Stomach (tissue), 9 donors: ENCODE results near the gene GNPDA2. TPM values are rescaled to one million over a fixed set of nuclear protein-coding genes. Genes with fewer than 3 reads are reported as not detected.

Experiments used
- DNase-seq, 2 donors: peaks; one replicate each; pipeline versions ENCODE4 v3.0.0 to v3.0.0-alpha.2; 2013 to 2019
- H3K27ac ChIP-seq, 5 donors: fragments of 200-600 bp in 4 of 5; sonication (generic) in 4 of 5; one replicate each; pipeline ENCODE4 v1.5.1; 2013 to 2019; ENCODE audit warnings: mild to moderate bottlenecking in 1 of 5, moderate library complexity in 1 of 5
- H3K27me3 ChIP-seq, 3 donors: fragments of 200-600 bp; sonication (generic); one replicate each; pipeline ENCODE4 v1.5.1; 2017 to 2019; ENCODE audit warnings: mixed run types in 1 of 3
- H3K36me3 ChIP-seq, 4 donors: fragments of 200-600 bp; sonication (generic); 1 replicate in 3 of 4; 2 replicates in 1 of 4; pipeline ENCODE4 v1.5.1; 2016 to 2019
- H3K4me1 ChIP-seq, 4 donors: fragments of 200-600 bp; sonication (generic); one replicate each; pipeline ENCODE4 v1.5.1; 2016 to 2019
- H3K4me3 ChIP-seq, 4 donors: fragments of 200-600 bp; sonication (generic) in 3 of 4; one replicate each; pipeline ENCODE4 v1.5.1; 2016 to 2019; ENCODE audit warnings: mild to moderate bottlenecking in 1 of 4
- H3K9me3 ChIP-seq, 4 donors: fragments of 200-600 bp; sonication (generic); one replicate each; pipeline ENCODE4 v1.5.1; 2016 to 2019
- EP300 ChIP-seq: sonication (generic); formaldehyde crosslinking; IDR thresholded peaks from one replicate; pipeline ENCODE4 v1.6.1; 2017; ENCODE audit warnings: antibody characterized with exemption
- POLR2A ChIP-seq, 4 donors: fragments of 450-650 bp; IDR thresholded peaks; one replicate each; pipeline ENCODE4 v1.6.1; 2016; ENCODE audit warnings: antibody characterized with exemption in 4 of 4, control low read depth in 2 of 4, mild to moderate bottlenecking in 1 of 4, moderate library complexity in 1 of 4
- POLR2AphosphoS5 ChIP-seq, 3 donors: sonication (generic); formaldehyde crosslinking; IDR thresholded peaks; one replicate each; pipeline ENCODE4 v1.6.1; 2016; ENCODE audit warnings: antibody characterized with exemption in 3 of 3
- WGBS, 5 donors: extraction: QIAGEN DNeasy Blood & Tissue Kit in 3 of 5; methylation state at CpG; one replicate each; pipeline versions ENCODE4 v1.1.5 to v1.1.7; 2013 to 2018; 5-methylcytosine and 5-hydroxymethylcytosine counted together
- intact Hi-C: fragments of 100-400 bp; cut with DNase I; formaldehyde crosslinking; loops from one replicate; pipeline ENCODE4 v1.15.1; 2023; ENCODE audit warnings: low total_unique reads
- polyA plus RNA-seq, 3 donors: library from polyadenylated mRNA; stranded (reverse); fragments of 200-250 nt; gene quantifications; one replicate each; pipeline ENCODE4 v1.2.3, GENCODE V29; 2013
- total RNA-seq, 5 donors: library from RNA; depleted of rRNA; stranded (reverse); fragments of >200 nt; gene quantifications; one replicate each; pipeline versions ENCODE4 v1.1.0 to v1.2.3, GENCODE V29; 2014 to 2016
- TF ChIP-seq, protein P1 (sequence below), 7 experiments: fragments of 450-650 bp in 4 of 7; fragments of 200-600 bp in 3 of 7; sonication (generic) in 3 of 7; IDR thresholded peaks; one replicate each; pipeline ENCODE4 v1.5.1; 2016 to 2019; ENCODE audit warnings: antibody characterized with exemption in 7 of 7, control low read depth in 2 of 7, mild to moderate bottlenecking in 1 of 7
- donor health status: healthy with polysubstance abuse.
- donor health status: Bipolar disorder and iron deficiency.
- donor health status: healthy.

GNPDA2 gene
- total and polyA plus RNA-seq, 8 donors, result 0.58 to 32.1 (median 11.7) TPM

DNA sequence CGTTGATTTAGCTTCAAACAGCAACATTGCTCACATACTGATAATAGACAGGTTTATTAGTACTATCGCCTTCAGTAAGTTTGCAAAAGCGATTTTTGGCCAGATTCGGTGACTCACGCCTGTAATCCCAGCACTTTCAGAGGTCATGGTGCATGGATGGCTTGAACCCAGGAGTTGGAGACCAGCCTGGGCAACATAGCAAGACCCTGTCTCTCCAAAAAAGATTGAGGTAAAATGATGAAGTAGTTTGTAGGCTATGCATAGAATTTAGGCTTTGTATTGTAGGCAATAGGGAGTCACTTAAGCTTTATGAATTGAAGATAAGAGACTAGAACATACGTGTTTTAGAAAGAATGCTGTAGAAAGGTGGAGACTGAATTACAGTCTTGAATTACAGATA lies 1.1 kb upstream of the GNPDA2 start:
- Histone ChIP-seq H3K4me3 (peak overlapping the region in 1 of 4 donors; percentile 82), H3K27me3 (no peaks in the 10 kb centered on the region), H3K27ac (no peak overlapping the region), H3K9me3 (no peaks in the 10 kb centered on the region), H3K36me3 (no peaks in the 10 kb centered on the region), H3K4me1 (peaks cover 5 to 37% (median 20%) of the 10 kb centered on the region in 4 donors)
- intact Hi-C loops, result no loop called here
- DNase-seq, result no peak
- TF ChIP-seq, protein P1, sequence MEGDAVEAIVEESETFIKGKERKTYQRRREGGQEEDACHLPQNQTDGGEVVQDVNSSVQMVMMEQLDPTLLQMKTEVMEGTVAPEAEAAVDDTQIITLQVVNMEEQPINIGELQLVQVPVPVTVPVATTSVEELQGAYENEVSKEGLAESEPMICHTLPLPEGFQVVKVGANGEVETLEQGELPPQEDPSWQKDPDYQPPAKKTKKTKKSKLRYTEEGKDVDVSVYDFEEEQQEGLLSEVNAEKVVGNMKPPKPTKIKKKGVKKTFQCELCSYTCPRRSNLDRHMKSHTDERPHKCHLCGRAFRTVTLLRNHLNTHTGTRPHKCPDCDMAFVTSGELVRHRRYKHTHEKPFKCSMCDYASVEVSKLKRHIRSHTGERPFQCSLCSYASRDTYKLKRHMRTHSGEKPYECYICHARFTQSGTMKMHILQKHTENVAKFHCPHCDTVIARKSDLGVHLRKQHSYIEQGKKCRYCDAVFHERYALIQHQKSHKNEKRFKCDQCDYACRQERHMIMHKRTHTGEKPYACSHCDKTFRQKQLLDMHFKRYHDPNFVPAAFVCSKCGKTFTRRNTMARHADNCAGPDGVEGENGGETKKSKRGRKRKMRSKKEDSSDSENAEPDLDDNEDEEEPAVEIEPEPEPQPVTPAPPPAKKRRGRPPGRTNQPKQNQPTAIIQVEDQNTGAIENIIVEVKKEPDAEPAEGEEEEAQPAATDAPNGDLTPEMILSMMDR (IDR thresholded peaks at IDR 0.05), result no peak
- TF ChIP-seq EP300 (no peak), POLR2AphosphoS5 (IDR thresholded peaks at IDR 0.05) (no peak), POLR2A (IDR thresholded peaks at IDR 0.05) (no peak)
- 66 to 90% (median 76%) methylated on average over 6 of the region's 6 CpGs for WGBS, 5 donors

DNA sequence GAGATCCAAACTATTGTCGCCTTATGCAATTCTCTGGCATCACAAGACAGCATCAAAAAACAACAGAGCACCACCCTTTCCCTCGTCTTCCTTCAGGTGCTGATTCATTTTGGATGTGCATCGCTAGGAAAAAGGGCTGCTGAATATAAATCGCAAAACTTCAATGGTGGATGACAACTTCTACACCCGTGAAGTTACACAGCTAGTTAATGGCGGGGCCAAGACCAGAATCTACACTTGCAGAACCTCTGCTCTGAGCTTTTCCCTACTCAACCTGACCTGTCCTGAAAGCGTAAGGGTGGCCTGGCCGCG lies 674 bp downstream of the GNPDA2 start:
- Histone ChIP-seq H3K4me3 (peak overlapping the region; percentile 81 to 91 (median 83)), H3K4me1 (peaks cover 5 to 37% (median 22%) of the 10 kb centered on the region in 4 donors), H3K9me3 (no peaks in the 10 kb centered on the region), H3K27ac (peak overlapping the region; percentile 72 to 90 (median 86)), H3K27me3 (no peaks in the 10 kb centered on the region), H3K36me3 (no peaks in the 10 kb centered on the region)
- intact Hi-C loops, result no loop called here
- no peak for TF ChIP-seq POLR2A (IDR thresholded peaks at IDR 0.05)
- TF ChIP-seq, protein P1 (IDR thresholded peaks at IDR 0.05), result no peak
- TF ChIP-seq POLR2AphosphoS5 (IDR thresholded peaks at IDR 0.05), result no peak
- TF ChIP-seq EP300, result no peak
- WGBS, 5 donors, result 0 to 2% (median 2%) methylated on average over 9 of the region's 9 CpGs
- no peak for DNase-seq

DNA sequence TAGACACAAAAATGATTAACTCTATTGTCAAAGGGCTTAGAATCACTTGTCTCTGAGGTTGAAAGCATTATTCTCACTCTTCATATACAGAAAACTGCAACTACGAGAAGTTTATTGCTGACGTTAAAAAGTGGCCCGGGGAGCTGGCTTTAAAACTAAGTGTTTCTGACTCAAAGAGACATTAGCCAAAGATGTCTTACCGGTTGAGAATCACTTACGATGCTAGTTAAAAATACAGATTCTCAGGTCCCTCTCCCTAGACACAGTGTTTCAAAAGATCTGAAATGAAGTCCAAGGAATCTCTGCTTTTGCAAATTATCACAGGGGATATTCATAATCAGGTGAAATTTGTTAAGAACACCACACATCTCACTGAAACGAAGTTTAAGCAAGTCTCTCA lies 1.2 kb downstream of the GNPDA2 start:
- H3K27me3 ChIP-seq, result no peaks in the 10 kb centered on the region
- intact Hi-C loops, result no loop called here
- H3K9me3 ChIP-seq, result no peaks in the 10 kb centered on the region
- WGBS, 5 donors, result 34 to 48% (median 40%) methylated on average over 6 of the region's 6 CpGs
- H3K36me3 ChIP-seq, result no peaks in the 10 kb centered on the region
- H3K4me3 ChIP-seq, result peak overlapping the region; percentile 81 to 91 (median 83)
- TF ChIP-seq, protein P1 (IDR thresholded peaks at IDR 0.05), result no peak
- TF ChIP-seq EP300, result no peak
- TF ChIP-seq POLR2AphosphoS5 (IDR thresholded peaks at IDR 0.05), result no peak
- no peak for TF ChIP-seq POLR2A (IDR thresholded peaks at IDR 0.05)
- peaks cover 5 to 37% (median 22%) of the 10 kb centered on the region in 4 donors for H3K4me1 ChIP-seq
- DNase-seq, result peak in 1 of 2 donors; percentile 4
- H3K27ac ChIP-seq, result peak overlapping the region in 1 of 5 donors; percentile 90

DNA sequence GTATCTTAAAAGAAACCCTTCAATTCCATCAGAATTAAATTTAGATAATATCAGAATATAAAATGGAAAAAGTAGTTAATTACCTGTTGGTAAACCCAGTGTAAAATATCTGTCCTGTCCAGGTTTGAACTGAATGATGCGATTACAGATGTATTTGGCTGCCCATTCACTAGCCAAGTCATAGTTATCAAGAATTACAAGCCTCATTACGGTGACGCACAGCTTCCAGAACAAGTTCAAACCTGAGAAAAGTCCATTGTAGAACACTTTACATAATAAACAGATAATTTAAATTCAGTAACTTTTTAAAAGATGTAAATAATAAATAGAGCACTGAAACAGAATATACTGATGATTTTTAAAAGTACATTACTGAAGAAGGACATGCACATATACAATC lies 4.4 kb downstream of the GNPDA2 start:
- no peak for DNase-seq
- Histone ChIP-seq H3K36me3 (no peaks in the 10 kb centered on the region), H3K9me3 (no peaks in the 10 kb centered on the region), H3K27ac (no peak overlapping the region), H3K27me3 (no peaks in the 10 kb centered on the region), H3K4me3 (no peak overlapping the region), H3K4me1 (peaks cover 3 to 31% (median 17%) of the 10 kb centered on the region in 4 donors)
- no peak for TF ChIP-seq POLR2AphosphoS5 (IDR thresholded peaks at IDR 0.05)
- TF ChIP-seq, protein P1 (IDR thresholded peaks at IDR 0.05), result no peak
- no peak for TF ChIP-seq EP300
- no peak for TF ChIP-seq POLR2A (IDR thresholded peaks at IDR 0.05)
- intact Hi-C loops, result no loop called here
- 94 to 97% (median 95%) methylated on average over 3 of the region's 3 CpGs for WGBS, 5 donors
